PC-9 (cell line): Measurements from ENCODE around the gene RNU1-1.
"Not testable (repeated sequence)": the region's sequence is repeated elsewhere in the genome, so short reads cannot be mapped to it uniquely, and the experiment has no call there.

Experiments used
- EZH2 ChIP-seq: fragments of 200-600 bp; sonication (generic); IDR thresholded peaks from 2 replicates; pipeline ENCODE4 v1.8.0; 2017; ENCODE audit warnings: antibody characterized with exemption, low read depth
- TF ChIP-seq, protein P1 (sequence below): fragments of 200-600 bp; sonication (generic); conservative IDR thresholded peaks from 2 replicates; pipeline ENCODE4 v1.6.1; 2017; ENCODE audit warnings: mixed run types, antibody characterized with exemption, mild to moderate bottlenecking, moderate library complexity

DNA sequence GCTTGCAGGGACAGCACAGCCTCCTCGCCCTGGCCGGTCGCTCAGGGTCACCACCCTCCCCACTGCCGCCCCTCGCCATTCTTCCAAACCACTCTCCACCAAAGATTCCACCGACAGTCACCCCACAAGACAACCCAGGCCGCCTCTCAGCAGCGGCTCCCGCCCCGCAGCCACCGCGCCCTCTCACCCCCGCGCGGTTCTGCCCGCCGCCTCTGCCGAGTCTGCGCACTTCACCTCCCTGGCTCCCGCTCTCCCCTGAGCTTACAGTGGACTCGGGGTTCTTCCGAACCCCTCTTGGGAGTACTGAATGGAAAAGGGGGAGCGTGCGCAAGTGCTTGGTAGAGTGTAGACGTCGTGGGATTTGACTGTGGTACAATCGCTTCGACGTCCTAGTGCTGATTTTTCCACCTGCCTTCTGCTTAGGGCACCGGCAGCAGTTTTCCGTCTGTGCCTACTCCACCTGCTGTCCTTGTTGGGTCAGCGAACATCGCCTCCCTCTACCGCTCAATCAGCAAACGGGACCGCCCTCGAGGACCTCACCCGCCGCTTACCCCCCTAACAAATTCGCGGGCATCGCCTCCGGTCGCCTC is 20.2 kb upstream of the RNU1-1 start:
- TF ChIP-seq, protein P1, sequence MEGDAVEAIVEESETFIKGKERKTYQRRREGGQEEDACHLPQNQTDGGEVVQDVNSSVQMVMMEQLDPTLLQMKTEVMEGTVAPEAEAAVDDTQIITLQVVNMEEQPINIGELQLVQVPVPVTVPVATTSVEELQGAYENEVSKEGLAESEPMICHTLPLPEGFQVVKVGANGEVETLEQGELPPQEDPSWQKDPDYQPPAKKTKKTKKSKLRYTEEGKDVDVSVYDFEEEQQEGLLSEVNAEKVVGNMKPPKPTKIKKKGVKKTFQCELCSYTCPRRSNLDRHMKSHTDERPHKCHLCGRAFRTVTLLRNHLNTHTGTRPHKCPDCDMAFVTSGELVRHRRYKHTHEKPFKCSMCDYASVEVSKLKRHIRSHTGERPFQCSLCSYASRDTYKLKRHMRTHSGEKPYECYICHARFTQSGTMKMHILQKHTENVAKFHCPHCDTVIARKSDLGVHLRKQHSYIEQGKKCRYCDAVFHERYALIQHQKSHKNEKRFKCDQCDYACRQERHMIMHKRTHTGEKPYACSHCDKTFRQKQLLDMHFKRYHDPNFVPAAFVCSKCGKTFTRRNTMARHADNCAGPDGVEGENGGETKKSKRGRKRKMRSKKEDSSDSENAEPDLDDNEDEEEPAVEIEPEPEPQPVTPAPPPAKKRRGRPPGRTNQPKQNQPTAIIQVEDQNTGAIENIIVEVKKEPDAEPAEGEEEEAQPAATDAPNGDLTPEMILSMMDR = not testable (repeated sequence)
- TF ChIP-seq EZH2 = not testable (repeated sequence)
